Tibial nerve (tissue), 4 donors: ENCODE results near the gene INPP5A.

Experiments used
- EP300 ChIP-seq, 2 donors: sonication (generic); formaldehyde crosslinking; IDR thresholded peaks; one replicate each; pipeline ENCODE4 v1.6.1; 2017; ENCODE audit warnings: antibody characterized with exemption in 2 of 2, mild to moderate bottlenecking in 1 of 2
- POLR2A ChIP-seq, 2 donors: fragments of 450-650 bp; IDR thresholded peaks; one replicate each; pipeline ENCODE4 v1.6.1; 2017; ENCODE audit warnings: antibody characterized with exemption in 2 of 2, mild to moderate bottlenecking in 2 of 2, moderate library complexity in 2 of 2
- TF ChIP-seq, protein P1 (sequence below), 5 experiments: fragments of 200-600 bp in 3 of 5; fragments of 450-650 bp in 2 of 5; sonication (generic) in 3 of 5; IDR thresholded peaks; one replicate each; pipeline ENCODE4 v1.5.1; 2016 to 2019; ENCODE audit warnings: antibody characterized with exemption in 5 of 5, mild to moderate bottlenecking in 3 of 5, moderate library complexity in 2 of 5

DNA sequence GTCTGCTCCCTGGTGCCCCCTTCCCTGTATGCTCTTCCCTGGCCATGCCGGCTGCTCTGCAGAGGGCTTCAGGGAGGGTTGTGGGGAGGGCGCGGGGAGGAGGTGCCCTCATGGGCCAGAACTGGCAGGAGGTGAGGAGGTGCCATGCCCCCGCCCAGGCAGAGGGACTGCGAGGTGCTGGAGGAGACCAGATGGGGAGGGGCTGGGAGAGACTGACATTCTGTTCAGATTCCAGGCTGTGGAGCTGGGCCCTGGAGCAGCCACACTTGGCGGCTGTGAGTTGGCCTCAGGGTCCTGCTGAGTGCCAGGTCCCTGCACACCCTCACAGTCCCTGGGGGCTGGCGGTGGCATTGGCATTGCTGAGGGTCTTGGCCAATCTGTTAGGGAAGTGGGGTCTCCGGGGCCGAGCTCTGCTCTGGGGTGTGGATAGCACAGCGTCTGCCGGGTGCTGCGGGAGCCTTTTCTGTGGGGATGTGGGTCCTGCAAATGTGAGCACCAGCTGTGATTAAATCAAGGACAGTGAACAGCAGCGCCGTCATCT is 25.4 kb downstream of the INPP5A start:
- TF ChIP-seq, protein P1, sequence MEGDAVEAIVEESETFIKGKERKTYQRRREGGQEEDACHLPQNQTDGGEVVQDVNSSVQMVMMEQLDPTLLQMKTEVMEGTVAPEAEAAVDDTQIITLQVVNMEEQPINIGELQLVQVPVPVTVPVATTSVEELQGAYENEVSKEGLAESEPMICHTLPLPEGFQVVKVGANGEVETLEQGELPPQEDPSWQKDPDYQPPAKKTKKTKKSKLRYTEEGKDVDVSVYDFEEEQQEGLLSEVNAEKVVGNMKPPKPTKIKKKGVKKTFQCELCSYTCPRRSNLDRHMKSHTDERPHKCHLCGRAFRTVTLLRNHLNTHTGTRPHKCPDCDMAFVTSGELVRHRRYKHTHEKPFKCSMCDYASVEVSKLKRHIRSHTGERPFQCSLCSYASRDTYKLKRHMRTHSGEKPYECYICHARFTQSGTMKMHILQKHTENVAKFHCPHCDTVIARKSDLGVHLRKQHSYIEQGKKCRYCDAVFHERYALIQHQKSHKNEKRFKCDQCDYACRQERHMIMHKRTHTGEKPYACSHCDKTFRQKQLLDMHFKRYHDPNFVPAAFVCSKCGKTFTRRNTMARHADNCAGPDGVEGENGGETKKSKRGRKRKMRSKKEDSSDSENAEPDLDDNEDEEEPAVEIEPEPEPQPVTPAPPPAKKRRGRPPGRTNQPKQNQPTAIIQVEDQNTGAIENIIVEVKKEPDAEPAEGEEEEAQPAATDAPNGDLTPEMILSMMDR (IDR thresholded peaks at IDR 0.05), result no peak
- no peak for TF ChIP-seq EP300 (IDR thresholded peaks at IDR 0.05)
- TF ChIP-seq POLR2A (IDR thresholded peaks at IDR 0.05), result no peak
